ENCODE data around the gene PGAP3.

DNA sequence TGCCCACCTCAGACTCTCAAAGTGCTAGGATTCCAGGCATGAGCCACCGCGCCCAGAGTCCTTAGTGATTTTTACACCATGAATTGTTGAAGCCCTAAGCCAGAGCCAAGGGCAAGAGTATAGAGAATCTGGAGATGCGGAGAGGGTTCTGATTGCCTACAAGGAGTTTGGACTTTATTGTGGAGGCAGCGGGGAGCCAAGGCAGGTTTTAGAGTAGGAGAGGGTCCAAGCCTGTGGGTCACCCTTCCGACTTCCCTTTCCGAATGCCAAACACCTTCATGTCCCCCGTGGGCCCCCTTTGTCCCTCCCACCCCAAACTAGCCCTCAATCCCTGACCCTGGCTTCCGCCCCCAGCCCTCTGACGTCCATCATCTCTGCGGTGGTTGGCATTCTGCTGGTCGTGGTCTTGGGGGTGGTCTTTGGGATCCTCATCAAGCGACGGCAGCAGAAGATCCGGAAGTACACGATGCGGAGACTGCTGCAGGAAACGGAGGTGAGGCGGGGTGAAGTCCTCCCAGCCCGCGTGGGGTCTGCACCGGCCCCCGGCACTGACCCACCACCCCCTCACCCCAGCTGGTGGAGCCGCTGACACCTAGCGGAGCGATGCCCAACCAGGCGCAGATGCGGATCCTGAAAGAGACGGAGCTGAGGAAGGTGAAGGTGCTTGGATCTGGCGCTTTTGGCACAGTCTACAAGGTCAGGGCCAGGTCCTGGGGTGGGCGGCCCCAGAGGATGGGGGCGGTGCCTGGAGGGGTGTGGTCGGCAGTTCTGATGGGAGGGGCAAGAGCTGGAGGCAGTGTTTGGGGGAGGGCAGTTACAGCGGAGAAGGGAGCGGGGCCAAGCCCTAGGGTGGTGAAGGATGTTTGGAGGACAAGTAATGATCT, 35.4 kb upstream of the PGAP3 start:
- TF ChIP-seq, protein P1, sequence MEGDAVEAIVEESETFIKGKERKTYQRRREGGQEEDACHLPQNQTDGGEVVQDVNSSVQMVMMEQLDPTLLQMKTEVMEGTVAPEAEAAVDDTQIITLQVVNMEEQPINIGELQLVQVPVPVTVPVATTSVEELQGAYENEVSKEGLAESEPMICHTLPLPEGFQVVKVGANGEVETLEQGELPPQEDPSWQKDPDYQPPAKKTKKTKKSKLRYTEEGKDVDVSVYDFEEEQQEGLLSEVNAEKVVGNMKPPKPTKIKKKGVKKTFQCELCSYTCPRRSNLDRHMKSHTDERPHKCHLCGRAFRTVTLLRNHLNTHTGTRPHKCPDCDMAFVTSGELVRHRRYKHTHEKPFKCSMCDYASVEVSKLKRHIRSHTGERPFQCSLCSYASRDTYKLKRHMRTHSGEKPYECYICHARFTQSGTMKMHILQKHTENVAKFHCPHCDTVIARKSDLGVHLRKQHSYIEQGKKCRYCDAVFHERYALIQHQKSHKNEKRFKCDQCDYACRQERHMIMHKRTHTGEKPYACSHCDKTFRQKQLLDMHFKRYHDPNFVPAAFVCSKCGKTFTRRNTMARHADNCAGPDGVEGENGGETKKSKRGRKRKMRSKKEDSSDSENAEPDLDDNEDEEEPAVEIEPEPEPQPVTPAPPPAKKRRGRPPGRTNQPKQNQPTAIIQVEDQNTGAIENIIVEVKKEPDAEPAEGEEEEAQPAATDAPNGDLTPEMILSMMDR (IDR thresholded peaks at IDR 0.05; ENCODE audit: low read length) = no peak
- TF ChIP-seq EZH2 (optimal IDR thresholded peaks at IDR 0.05; ENCODE audit: low read depth, low read length) = no peak
- TF ChIP-seq EZH2phosphoT487 (IDR thresholded peaks at IDR 0.05; ENCODE audit: low read length) = no peak

Data from MM.1S (cell line).